DMS114 treated with DMSO at 0.1 percent for 48 hours (cell line): Measurements from ENCODE around the gene MGMT.

ENCODE experiments used
- DNase-seq: peaks from one replicate; lab custom pipeline; 2025; ENCODE audit not compliant: unreplicated experiment; lab: John Stamatoyannopoulos, UW

Gene MGMT

DNA sequence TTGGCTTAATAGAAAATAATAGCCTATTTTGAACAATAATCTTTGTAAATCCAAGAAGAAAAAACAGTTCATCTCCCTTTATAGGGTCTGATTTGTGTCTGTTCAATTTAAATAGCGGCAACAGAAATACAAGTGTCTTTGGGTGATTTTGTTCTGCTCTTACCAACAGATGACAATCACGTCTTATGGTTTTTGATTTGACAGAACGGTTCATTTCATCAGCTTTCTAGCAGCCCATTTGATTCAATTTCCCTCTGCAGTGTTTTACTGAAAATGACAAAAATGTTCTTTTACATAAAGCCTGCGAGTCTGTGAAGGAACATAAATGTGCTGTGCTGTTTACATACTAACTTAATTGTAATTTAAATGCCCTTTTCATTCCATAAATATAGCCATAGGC, 180.5 kb downstream of the MGMT start:
- no peak for DNase-seq

GRCh38 chr10:129648856-129649255, 181.8 kb downstream of the MGMT start:
- no peak for DNase-seq

DNA sequence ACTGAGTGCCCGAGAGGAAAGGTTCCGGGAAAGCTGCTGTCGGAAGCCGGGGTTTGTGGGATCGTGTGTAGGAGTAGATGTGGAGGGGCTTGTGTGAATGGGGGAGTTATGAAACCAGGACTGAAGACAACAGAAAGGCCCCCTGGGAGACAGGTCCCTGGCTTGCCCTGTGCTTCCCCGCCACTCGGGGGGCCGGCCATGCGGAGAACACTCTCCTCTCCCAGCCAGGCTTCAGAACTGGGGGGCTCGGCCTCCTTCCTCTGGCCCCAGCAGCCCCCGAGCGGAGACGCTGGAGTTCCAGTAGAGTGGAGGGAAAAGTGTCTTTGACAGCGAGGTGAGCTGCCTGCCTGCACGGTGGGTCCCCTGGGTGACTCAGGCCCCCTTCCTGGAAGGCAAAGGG, 185.0 kb downstream of the MGMT start:
- no peak for DNase-seq

- DNase-seq: no peak
Observed at GRCh38 chr10:129652521-129653201, 185.6 kb downstream of the MGMT start.

DNA sequence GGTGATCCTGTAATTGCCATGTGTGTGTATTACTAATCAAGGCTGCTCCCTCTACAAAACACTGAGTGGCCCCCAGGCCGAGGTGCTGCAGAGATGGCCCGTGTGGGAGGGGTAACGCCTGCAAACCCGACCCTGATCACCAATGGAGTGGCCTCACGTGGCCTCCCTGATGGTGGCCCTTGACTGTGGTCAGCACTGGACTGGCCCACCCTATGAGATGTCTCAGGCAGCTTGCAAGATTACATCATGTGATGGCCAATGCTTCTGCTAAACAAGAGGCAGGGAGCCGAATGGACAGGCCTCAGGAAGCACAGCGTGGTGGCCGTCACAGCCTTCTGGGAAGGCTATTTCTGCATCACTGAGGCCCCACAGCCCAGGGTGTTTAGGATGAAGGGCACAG, 186.4 kb downstream of the MGMT start:
- DNase-seq: no peak

GRCh38 chr10:129653861-129654260, 186.8 kb downstream of the MGMT start:
- DNase-seq: no peak

GRCh38 chr10:129654461-129654860, 187.4 kb downstream of the MGMT start:
- no peak for DNase-seq

GRCh38 chr10:129655007-129655678, 188.1 kb downstream of the MGMT start:
- no peak for DNase-seq

DNA sequence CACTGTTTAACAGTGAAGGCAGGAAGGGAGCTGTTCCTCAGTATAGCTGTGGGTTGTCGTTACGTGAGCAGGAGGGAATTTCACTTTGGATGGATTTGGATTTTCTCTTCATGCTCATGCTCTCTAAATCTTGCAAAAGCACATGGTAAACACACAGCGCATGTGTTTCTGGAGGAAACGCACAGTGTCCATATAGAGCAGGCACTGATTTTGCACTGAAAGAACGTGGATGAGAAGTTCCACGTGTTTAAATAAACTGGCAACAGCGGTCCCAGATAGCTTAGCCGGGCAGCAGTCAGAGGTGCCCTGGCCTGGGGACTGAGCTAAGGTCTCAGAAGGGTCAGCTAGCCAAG, 188.6 kb downstream of the MGMT start:
- DNase-seq: no peak

DNA sequence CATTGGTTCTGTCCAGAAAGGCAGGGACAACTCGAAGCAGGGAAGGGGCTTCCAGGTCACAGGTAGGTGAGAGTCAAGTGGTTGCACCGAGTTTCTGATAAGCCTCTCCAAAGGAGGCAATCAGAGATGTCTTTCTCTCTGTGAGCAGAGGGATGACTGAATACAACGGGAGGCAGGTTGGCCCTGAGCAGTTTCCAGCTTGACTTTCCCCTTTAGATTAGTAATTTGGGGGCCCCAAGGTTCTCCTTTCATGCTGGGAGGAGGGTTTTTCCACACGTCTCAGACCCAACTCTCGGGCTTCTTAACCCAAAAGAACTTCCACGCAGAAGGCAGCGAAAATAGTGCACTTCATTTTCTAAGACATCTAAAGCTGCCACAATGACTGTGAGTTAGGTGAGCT, 189.6 kb downstream of the MGMT start:
- no peak for DNase-seq

DNA sequence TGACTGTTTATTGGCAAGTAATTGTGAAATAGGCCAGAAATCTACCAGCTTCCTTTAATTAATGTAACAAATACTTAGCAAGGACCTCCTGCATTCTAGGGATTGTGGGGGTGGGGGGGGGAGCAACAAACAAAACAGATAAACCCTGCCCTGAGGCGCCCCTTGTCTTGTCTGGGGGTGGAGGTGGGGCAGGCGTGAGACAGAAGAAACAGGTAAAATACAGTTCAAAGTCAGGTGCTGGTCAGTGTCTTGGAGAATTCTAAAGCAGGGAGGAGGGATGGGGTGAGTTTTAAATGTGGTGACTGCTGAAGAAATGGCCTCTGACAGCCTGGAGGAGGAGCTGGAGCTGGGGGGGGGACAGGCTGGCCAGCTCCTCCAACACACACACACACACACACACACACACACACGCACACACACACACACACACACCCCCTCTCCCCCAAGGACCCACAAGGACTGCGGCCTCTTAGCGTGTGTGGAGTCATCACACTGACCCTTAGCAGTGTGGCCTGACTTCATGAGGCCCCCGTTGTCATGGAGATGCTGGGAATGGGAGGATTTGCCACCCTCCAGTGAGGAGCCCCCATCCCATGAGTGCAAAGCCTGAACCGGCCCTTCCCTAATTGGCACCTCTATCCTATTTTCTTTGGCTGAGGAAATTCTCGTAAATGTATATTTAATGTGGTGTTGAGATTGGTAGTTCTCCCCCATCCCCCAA, 190.4 kb downstream of the MGMT start:
- DNase-seq: no peak

- no peak for DNase-seq
Observed at GRCh38 chr10:129658376-129659072, 191.5 kb downstream of the MGMT start.

DNA sequence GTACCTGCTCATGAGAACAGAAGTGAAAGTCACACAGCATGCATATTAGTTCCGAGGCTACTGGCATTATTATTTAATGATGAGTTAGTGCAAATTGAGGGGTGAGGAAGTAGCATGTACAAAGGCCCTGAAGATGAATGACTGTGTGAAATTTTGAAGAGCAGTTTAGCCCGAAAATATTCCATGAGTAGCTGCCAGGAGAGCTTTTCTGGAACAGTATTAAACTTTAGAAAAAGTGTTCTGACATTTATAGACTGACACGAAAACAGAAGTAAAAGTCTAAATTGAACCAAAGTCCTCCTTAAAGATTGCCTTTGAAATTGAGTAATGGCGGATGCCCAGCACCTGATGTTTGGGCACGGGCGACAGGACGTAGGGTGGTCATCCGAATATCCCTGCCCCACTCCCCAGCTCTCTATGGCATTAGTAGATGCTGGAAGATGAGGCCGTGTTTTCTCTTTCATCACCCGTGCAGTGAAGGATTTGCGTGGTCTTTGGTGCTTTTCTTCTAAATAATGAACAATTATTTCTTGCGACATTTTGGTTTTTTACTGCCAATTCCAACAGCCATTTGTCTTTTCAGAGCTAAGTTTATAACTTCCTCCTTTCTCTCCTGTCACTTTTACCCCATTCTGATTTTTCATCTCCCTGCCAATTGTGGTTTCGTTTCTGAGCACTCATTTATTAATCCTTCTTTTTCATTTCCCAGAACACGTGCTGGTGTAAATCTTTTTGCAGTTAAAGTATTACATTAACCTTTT, 192.6 kb downstream of the MGMT start:
- DNase-seq: no peak

GRCh38 chr10:129660569-129660968, 193.5 kb downstream of the MGMT start:
- no peak for DNase-seq

DNA sequence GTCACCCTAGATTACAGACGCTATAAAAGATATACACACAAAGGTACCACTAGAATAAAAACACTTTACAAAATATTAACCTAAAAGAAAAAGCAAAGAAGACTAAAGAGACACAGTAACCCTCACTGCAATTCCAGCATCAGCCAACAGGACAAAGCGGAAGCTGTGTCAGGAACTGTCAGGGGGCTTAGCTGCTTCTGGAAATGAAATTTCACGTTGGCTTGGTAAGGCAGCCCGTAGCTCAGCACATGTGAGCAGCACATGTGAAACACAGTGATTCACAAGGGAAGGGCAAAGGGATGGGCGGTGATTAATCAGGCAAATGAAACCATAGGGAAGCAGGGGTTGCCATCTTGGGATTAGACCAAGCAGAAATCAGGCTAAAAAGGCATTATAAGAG, 195.4 kb downstream of the MGMT start:
- no peak for DNase-seq

- no peak for DNase-seq
Observed at GRCh38 chr10:129670124-129670523, 203.1 kb downstream of the MGMT start.

DNA sequence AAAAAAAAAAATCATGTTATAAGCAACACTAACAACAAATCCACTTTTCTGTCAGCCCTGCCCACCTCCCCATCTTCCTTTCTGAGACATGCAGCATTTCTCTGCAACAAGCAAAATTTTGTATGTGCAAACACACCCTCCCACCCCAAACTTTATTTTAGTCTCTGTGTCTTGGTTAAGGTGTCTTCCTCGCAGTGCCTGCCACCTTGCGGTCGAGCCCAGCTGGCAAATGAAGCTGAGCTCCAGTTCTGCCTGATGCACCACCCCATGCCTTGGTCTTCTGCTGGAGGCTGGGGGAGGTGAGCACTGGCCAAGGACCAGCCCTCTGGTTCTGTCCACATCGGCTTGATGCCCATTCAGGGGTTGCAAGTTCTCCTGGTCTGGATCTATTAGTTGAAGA, 206.3 kb downstream of the MGMT start:
- no peak for DNase-seq

DNA sequence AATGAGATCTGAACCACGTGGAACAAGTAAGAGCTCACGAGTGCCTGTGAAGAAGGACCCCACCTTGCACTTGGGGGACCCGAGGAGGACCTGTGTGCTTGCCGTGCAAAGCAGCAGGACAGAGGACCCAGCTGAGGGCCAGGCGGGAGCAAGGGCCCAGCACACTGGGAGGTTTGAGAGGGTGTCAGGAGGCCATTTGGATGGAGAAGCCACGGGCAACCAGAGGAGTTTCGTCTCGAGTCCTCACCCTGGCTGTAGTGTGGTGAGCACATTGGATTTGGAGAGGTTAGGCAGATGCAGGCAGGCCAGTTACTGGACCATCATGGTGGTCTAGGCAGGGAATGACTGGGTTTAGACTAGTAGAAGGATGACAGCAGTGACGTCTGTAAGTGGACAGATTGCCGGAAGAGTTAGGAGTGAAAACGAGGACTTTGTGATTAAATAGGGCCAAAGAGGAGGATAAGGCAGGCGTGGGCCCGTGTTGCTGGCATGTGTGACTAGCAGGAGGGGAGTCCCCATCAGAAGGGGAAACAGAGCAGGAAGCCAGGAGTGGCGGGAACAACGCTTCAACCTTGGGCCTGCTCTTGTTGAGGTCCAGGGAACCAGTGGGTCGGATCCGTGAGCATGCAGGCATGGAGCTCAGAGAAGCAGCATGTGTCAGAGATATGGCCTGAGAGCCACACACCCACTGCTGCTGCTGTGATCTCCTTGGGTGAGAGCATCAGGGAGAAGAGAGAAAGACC, 208.2 kb downstream of the MGMT start:
- DNase-seq: no peak

- DNase-seq: no peak
Observed at GRCh38 chr10:129676014-129676413, 209.0 kb downstream of the MGMT start.

GRCh38 chr10:129677377-129677927, 210.4 kb downstream of the MGMT start:
- no peak for DNase-seq
